ENCODE results near the gene CASTOR2.
"Not testable (repeated sequence)": the region's sequence is repeated elsewhere in the genome, so short reads cannot be mapped to it uniquely, and the experiment has no call there.

The CASTOR2 gene

DNA sequence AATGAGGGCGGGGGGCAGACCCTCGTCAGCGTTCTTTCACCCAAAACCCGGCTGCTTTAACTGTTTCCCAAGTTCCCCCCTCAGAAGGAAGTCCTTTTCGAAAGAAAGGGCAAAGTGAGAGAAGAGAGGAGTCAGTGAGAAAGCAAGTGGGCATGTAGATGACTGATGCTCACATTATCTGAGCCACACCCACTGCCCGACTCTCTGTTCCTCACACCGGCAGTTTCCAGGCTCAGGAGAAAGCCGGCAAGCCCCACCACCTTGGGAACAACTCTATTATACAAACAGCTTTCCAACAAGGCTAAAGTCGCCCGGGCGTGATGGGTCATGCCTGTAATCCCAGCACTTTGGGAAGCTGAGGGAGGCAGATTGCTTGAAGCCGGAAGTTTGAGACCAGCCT is 86.0 kb downstream of the CASTOR2 start:
- DNase-seq (ENCODE audit: low read depth in 2 of 2) = no peak

DNA sequence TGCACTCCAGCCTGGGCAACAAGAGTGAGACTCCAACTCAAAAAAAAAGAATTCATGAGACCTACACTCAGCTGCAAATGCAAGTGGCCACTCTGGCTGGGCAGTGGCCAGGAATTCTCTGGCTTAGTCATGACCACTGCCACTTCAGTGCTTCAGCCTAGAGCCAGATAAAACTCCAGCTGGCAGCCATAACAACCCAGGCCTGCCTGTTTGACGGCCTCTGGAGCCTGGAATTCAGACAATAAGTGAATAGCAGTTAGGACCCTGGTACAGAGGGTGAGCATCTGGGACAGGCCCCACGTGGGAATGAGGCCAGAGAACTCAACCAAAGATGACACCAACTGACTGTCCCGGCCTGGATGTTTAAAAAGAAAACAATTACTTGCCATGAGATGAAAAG is 90.2 kb downstream of the CASTOR2 start:
- DNase-seq (ENCODE audit: low read depth in 2 of 2) = peak in 1 of 2 experiments; percentile 16

DNA sequence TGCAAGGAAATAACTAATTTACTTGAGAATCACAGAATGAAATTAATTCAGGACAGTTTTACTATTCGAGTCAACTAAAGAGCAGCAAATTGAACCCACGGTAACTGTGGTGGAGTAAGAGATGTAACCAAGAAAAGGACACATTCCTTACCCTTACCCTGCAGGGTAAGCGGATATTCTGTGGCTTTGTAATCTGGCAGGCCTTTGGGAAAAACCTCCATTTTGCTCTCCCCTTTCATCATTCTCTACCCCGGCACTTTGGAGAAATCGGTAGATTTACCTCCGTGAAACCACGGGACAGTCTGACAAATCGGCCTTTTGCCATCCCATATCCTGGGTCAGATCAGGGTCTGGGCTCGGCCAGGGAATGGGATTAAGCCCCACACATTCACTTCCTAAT is 90.7 kb downstream of the CASTOR2 start:
- DNase-seq (ENCODE audit: low read depth in 2 of 2) = no peak

DNA sequence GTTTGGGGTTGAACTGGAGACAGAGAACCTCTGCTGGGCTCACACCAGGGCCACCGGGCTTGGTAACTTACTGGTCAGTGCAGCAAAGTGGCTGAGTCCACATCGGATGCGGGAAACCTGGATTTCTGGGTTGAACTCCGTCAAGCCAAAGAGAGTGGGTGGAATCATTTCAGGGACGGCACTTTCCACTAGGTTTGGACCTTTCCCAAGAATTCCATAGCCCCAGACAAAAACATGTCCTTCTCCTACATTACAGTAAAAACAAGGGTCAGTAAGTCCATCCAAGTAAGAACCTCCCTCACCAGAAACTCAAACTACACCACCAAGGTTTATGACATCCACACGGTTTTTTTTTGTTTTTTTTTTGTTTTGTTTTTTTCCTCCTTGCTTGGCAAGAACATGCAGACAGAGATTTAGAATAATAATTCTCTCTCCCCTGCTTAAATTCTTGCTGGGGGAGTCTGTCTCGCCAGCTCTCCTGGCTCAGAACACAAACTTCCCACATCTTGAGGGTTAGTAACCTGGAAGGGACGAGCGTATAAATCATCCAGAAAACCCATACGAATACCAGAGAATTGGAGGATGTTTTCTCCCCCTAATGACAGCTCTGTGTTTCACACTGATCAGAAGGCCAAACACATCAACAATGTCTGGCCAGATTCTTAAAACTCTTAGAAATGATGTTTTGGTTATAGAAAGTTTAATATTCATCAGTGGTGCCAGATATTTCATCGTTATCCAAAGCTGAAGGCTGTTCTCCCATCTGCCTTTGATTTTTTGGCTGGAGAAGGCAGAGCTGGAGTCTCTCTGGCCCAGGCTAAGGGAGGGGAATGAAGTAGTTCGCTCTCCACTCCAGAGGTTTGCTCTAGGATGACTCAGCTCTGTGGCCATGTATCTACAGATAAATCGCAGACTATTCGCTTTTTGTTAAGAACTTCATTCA is 91.6 kb downstream of the CASTOR2 start:
- DNase-seq (ENCODE audit: low read depth in 2 of 2) = peak in 1 of 2 experiments; percentile 21

DNA sequence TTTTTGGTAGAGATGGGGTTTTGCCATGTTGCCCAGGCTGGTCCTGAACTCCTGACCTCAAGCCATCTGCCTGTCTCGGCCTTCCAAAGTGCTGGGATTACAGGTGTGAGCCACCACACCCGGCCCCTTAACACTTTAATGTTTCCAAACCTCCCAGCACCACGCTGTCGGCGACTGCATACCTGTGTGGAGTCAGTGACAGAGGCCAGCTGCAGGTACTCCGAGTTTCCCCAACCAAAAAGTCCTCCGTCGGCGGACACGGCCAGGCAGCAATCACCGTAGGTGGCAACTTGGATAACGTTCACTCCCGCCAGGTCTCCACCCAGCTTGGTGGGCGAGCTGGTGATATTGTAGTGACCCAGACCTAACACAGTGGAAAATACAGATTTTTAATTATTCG is 93.9 kb downstream of the CASTOR2 start:
- DNase-seq (ENCODE audit: low read depth in 2 of 2) = no peak

DNA sequence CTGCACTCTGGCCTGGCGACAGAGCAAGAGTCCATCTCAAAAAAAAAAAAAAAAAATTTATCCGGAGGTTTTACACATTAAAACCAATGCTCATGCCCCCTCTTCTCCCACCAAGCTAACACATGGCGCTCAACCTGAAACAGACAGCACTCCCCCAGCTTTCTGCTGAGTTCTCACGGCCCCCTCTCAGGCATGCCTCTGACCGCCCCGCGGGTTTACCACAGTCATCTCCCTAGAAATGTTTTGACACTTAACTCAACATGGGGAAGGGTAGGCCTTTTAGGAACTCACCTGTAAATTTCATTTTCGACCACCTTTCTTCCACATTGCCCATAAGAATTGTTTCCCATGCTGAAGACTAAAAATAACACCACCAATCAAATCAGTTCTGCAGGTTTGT is 99.8 kb downstream of the CASTOR2 start:
- DNase-seq (ENCODE audit: low read depth in 2 of 2) = no peak

DNA sequence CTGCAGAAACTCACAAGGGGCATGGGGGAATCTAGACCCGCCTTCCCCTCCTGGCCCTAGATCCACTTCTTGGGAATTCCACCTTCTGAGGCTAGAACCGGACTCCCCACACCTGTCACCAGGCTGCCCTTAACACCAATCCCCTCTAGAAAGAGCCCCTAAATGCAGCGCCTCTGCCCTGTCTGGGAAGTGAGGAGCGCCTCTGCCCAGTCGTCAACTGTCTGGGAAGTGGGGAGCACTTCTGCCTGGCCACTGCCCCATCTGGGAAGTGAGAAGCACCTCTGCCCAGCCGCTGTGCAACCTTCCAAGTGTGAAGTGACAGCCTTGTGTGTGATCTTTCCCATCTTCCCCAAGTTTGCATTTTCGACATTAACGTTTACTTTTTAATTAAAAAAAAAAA is 100.3 kb downstream of the CASTOR2 start:
- no peak for DNase-seq (ENCODE audit: low read depth in 2 of 2)

DNA sequence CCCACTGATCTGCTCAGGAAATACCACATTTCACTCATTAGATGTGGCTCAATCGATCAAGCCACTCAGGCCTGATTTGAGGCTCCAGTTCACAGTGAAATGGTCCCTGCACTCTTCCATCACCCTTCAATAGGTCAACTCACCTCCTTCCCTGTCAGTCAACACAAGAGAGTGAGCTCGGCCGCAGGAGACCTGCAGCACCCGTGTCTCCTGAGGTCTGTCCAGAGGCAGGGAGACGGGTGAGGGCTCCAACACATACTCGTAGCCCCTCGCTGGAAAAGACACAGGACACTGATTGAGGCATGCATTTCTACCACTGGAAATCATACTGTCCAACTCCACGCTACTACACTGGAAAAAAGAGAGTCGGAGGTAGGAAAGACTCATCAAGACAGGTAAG is 102.0 kb downstream of the CASTOR2 start:
- DNase-seq (ENCODE audit: low read depth in 2 of 2) = no peak

DNA sequence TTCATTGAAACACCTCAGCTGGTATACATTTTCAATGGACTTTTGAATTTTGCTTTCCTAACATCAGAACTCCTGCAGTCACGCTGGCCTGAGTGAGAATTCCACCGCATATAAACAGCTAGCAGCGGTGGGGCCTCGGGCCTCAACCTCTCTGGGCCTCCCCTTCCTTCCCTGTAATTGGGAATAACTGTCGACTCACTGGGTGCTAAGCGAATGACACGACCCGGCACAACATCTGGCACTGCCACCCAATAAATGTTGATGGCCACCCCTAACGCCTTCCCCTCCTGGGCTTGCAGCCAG is 108.4 kb downstream of the CASTOR2 start:
- DNase-seq (ENCODE audit: low read depth in 2 of 2) = no peak

DNA sequence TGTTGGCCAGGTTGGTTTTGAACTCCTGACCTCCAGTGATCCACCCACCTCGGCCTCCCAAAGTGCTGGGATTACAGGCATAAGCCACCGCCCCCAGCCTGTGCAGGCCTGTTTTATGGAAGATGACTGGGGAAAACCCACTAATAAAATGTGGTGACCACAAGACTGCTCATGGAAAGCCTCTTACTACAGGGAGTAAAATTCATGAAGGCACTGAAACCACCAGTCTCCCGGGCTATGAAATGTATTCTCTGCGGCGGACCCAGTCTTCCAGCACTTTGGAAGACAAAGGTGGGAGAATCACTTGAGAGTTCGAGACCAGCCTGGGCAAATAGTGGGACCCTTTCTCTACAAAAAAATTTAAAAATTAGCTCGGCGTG is 109.7 kb downstream of the CASTOR2 start:
- not testable (repeated sequence) for DNase-seq (ENCODE audit: low read depth in 2 of 2)

Data from fibroblast of skin of left quadriceps (primary cell).